H1 (cell line): ENCODE results near the gene SMIM29. TPM values are rescaled to one million over a fixed set of nuclear protein-coding genes. Genes with fewer than 3 reads are reported as not detected.
A peak's percentile ranks its signal among the peaks of the same experiment; 100 is the strongest.

Experiments used
- ATF3 ChIP-seq: IDR thresholded peaks from 2 replicates; pipeline ENCODE4 v1.6.1; 2011; ENCODE audit warnings: low read depth, mild to moderate bottlenecking, low read length; ENCODE audit not compliant: insufficient read depth
- BACH1 ChIP-seq: IDR thresholded peaks from 2 replicates; pipeline ENCODE4 v1.6.1; 2012; ENCODE audit warnings: low read length, improper control_type of control experiment
- JUND ChIP-seq: IDR thresholded peaks from 2 replicates; pipeline ENCODE4 v1.6.1; 2011; ENCODE audit warnings: mild to moderate bottlenecking, improper control_type of control experiment, low read length
- MAX ChIP-seq: IDR thresholded peaks from 2 replicates; pipeline ENCODE4 v1.6.1; 2012; ENCODE audit warnings: inconsistent platforms
- TAF1 ChIP-seq: IDR thresholded peaks from 2 replicates; pipeline ENCODE4 v1.6.1; 2011; ENCODE audit warnings: mild to moderate bottlenecking, low read depth, low read length
- TAF7 ChIP-seq: optimal IDR thresholded peaks from 2 replicates; pipeline ENCODE3; 2011; ENCODE audit warnings: low read depth, mild to moderate bottlenecking, inconsistent platforms, low read length, moderate library complexity, borderline replicate concordance
- polyA plus RNA-seq, 7 experiments: library from polyadenylated mRNA; depleted of rRNA in 3 of 7; stranded (reverse) in 5 of 7; unstranded in 2 of 7; fragments of >200 nt in 5 of 7; fragments of 200-250 nt in 2 of 7; gene quantifications; 1 replicate in 5 of 7; 2 replicates in 1 of 7; 4 replicates in 1 of 7; pipeline versions ENCODE4 v1.2.1 to v1.2.3, GENCODE V29; 2011 to 2013; ENCODE audit warnings: missing spikeins in 2 of 7, mixed read lengths in 2 of 7
- total RNA-seq: library from RNA; stranded (reverse); fragmentation: NEBNext Ultra II Directional; extraction: Animal tissue kit (Norgen Biotek cat#: 25700); gene quantifications from 2 replicates; pipeline ENCODE4 v1.2.1, GENCODE V29; 2021

The SMIM29 gene
- total and polyA plus RNA-seq, 2 of the 8 experiments (the other 6 are each of a cell fraction or from before 2014, with no cell fraction given), result 7.0 to 22.4 TPM

- peak; percentile 76 for TF ChIP-seq BACH1
- peak; percentile 57; the same call in 1 of the 2 replicates for TF ChIP-seq JUND
- TF ChIP-seq ATF3, result no peak
- TF ChIP-seq MAX, result peak; percentile 54
- TF ChIP-seq TAF1, result peak; percentile 70; the same call in 1 of the 2 replicates
- TF ChIP-seq TAF7, result peak; percentile 63
These were observed 24.6 kb downstream of the SMIM29 start (continued) for GRCh38 chr6:34223956-34224940.
